ENCODE measurements around the gene CST7.

CST7 gene

DNA sequence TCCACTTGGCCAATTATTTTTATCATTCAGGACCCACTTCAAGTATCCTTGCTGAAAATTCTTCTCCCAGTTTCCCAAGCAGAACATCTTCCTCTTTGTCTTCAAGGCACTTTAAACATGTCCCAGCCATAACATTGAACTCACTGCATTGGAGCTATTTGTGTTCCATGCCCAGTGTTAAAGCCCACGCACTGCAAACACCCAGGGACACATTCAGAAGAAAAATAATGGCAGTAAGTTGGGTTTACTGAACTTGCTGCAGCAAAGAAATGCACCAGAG lies 45.1 kb downstream of the CST7 start:
- peaks cover 16% of the 10 kb centered on the region for H3K79me1 ChIP-seq (replicated peaks; ENCODE audit: low read length, poor library complexity, severe bottlenecking)
- no peak overlapping the region for H2BK5ac ChIP-seq (ENCODE audit: low read depth, low read length, poor library complexity, severe bottlenecking)
- H3K23ac ChIP-seq (ENCODE audit: low read length in 2 of 2): no peak overlapping the region
- H4K91ac ChIP-seq (ENCODE audit: low read length): no peak overlapping the region
- peak overlapping the region in 1 of 2 experiments; percentile 46 for H3K18ac ChIP-seq (ENCODE audit: low read depth in 1 of 2, low read length in 2 of 2)
- H3K27me3 ChIP-seq (ENCODE audit: control insufficient read depth in 1 of 2, insufficient read depth in 1 of 2, low read length in 2 of 2): peaks cover 0 to 12% of the 10 kb centered on the region in 2 experiments
- no peak overlapping the region for H2AFZ ChIP-seq (ENCODE audit: low read depth, low read length)
- H2BK120ac ChIP-seq (ENCODE audit: low read depth, low read length): no peak overlapping the region
- no peak overlapping the region for H3K27ac ChIP-seq (ENCODE audit: low read length, poor library complexity, severe bottlenecking)
- 96% methylated on average over 1 of the region's 1 CpG for whole genome bisulfite sequencing
- H4K8ac ChIP-seq (ENCODE audit: low read length): no peak overlapping the region
- no peak overlapping the region for H2AK5ac ChIP-seq (ENCODE audit: low read length, severe bottlenecking)
- no peaks in the 10 kb centered on the region for H3K36me3 ChIP-seq (ENCODE audit: control insufficient read depth in 1 of 2, insufficient read depth in 2 of 2, low read depth in 1 of 2, low read length in 2 of 2)
- no peak overlapping the region for H3K4me2 ChIP-seq (ENCODE audit: low read length, poor library complexity, severe bottlenecking)
- no peak overlapping the region for H2BK12ac ChIP-seq (ENCODE audit: low read length in 2 of 2)
- H3K9ac ChIP-seq (ENCODE audit: low read length): peak overlapping the region; percentile 93
- H3K4me3 ChIP-seq (ENCODE audit: insufficient read depth in 1 of 2, low read depth in 1 of 2, low read length in 2 of 2): no peak overlapping the region
- no peak overlapping the region for H2BK15ac ChIP-seq (ENCODE audit: low read depth, poor library complexity, severe bottlenecking)
- no peak for DNase-seq
- peaks cover 14% of the 10 kb centered on the region for H3K4me1 ChIP-seq (ENCODE audit: control insufficient read depth, insufficient read depth, low read depth, low read length)
- H3K9me3 ChIP-seq (ENCODE audit: control insufficient read depth, low read length): no peaks in the 10 kb centered on the region
- no peak overlapping the region for H3K14ac ChIP-seq (ENCODE audit: low read length in 2 of 2)
- no peak overlapping the region for H3K4ac ChIP-seq (ENCODE audit: low read depth in 1 of 2, low read length in 2 of 2)

DNA sequence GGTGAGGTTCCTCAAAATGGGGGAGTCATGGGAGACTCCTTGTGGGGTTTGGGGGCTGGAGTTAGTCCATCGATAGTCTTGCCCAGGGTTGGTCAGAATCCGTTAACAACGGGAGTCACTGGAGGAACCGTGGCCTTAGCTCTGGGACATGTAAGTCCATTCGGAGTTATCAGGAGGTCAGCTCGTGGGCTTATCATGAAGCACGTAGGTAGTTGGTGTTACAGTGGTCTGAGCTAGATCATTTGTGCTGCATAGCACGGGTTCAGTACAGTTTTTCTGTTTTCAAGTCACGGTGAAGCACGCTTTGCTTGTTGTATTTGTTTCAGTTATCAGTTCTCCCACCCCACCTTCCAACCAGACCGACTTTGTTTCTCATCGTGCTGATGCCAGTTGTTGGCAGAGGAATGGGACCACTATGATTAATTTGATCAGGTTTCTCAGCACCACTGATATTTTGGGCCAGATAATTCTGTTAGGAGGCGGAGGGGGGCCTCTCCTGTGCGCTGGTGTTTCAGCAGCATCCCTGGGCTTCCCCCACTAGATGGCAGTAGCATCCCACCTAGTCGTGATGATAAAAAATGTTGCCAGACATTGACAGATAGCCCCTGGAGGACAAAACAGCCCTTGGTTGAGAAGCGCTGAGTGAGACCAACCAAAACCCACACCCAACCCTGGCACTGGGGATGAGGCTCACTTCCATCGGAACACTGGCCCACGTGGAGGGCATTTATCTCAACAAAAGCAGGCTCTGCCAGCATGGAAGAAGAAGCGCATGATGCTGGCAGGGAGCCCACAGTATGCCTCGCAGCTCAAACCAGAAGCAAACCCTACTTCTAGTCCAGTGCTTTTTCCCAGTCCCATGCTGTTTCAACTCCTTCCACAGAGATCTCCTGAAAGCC lies 45.6 kb downstream of the CST7 start:
- Histone ChIP-seq H3K18ac (ENCODE audit: low read depth in 1 of 2, low read length in 2 of 2) (peak overlapping the region in 1 of 2 experiments; percentile 3), H3K9ac (ENCODE audit: low read length) (peak overlapping the region; percentile 61), H3K27ac (ENCODE audit: low read length, poor library complexity, severe bottlenecking) (no peak overlapping the region), H3K23ac (ENCODE audit: low read length in 2 of 2) (no peak overlapping the region), H2AFZ (ENCODE audit: low read depth, low read length) (no peak overlapping the region), H2BK120ac (ENCODE audit: low read depth, low read length) (no peak overlapping the region), H4K91ac (ENCODE audit: low read length) (no peak overlapping the region), H2BK12ac (ENCODE audit: low read length in 2 of 2) (no peak overlapping the region), H3K36me3 (ENCODE audit: control insufficient read depth in 1 of 2, insufficient read depth in 2 of 2, low read depth in 1 of 2, low read length in 2 of 2) (no peaks in the 10 kb centered on the region), H3K4me2 (ENCODE audit: low read length, poor library complexity, severe bottlenecking) (no peak overlapping the region), H4K8ac (ENCODE audit: low read length) (no peak overlapping the region), H3K79me1 (replicated peaks; ENCODE audit: low read length, poor library complexity, severe bottlenecking) (peaks cover 13% of the 10 kb centered on the region), H3K4me3 (ENCODE audit: insufficient read depth in 1 of 2, low read depth in 1 of 2, low read length in 2 of 2) (peak overlapping the region in 1 of 2 experiments; percentile 73), H3K9me3 (ENCODE audit: control insufficient read depth, low read length) (no peaks in the 10 kb centered on the region), H3K27me3 (ENCODE audit: control insufficient read depth in 1 of 2, insufficient read depth in 1 of 2, low read length in 2 of 2) (peaks cover 0 to 18% of the 10 kb centered on the region in 2 experiments), H2BK15ac (ENCODE audit: low read depth, poor library complexity, severe bottlenecking) (no peak overlapping the region), H2AK5ac (ENCODE audit: low read length, severe bottlenecking) (no peak overlapping the region), H3K4ac (ENCODE audit: low read depth in 1 of 2, low read length in 2 of 2) (no peak overlapping the region), H2BK5ac (ENCODE audit: low read depth, low read length, poor library complexity, severe bottlenecking) (no peak overlapping the region), H3K4me1 (ENCODE audit: control insufficient read depth, insufficient read depth, low read depth, low read length) (peaks cover 14% of the 10 kb centered on the region), H3K14ac (ENCODE audit: low read length in 2 of 2) (no peak overlapping the region)
- WGBS: 48% methylated on average over 15 of the region's 20 CpGs
- peak; percentile 76 for DNase-seq

DNA sequence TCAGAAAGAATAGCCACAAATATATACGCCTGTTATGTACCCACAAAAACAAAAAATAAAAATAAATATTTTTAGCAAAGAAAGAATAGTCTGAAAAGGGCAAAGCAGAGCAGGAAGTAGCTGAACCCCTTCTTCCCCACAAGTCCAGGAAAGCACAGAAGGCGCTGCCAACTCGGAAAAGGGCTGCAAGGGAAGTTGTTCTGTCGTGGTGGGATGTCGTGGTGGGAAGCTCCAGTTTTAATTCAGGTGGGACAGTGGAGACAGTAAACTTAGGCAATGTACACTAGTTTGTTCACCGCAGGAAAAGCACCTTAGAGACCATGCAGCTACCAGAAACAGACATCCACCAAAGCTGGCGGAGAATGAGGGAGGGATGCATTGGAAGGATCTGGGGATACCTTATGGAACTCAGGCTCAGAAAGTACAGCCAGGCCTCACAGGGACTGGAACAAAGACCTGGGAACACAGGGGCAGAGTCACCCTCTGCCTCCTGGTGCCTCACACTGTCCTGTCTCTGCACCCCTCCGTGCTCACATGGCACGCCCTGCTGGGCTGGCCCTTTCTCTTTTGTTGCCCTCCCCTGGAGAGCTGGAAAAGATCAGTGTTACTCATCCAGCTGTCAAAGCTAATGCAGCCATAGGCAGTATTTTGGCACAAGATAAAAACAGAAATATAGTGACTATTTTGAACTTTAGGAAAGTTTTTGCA lies 46.8 kb downstream of the CST7 start:
- H4K91ac ChIP-seq (ENCODE audit: low read length): no peak overlapping the region
- H3K4me3 ChIP-seq (ENCODE audit: insufficient read depth in 1 of 2, low read depth in 1 of 2, low read length in 2 of 2): no peak overlapping the region
- H3K14ac ChIP-seq (ENCODE audit: low read length in 2 of 2): no peak overlapping the region
- WGBS: 79% methylated on average over 4 of the region's 9 CpGs
- no peak overlapping the region for H2BK15ac ChIP-seq (ENCODE audit: low read depth, poor library complexity, severe bottlenecking)
- H2BK120ac ChIP-seq (ENCODE audit: low read depth, low read length): no peak overlapping the region
- no peak overlapping the region for H2BK5ac ChIP-seq (ENCODE audit: low read depth, low read length, poor library complexity, severe bottlenecking)
- no peak overlapping the region for H2AK5ac ChIP-seq (ENCODE audit: low read length, severe bottlenecking)
- peaks cover 18% of the 10 kb centered on the region for H3K4me1 ChIP-seq (ENCODE audit: control insufficient read depth, insufficient read depth, low read depth, low read length)
- H2AFZ ChIP-seq (ENCODE audit: low read depth, low read length): no peak overlapping the region
- H3K18ac ChIP-seq (ENCODE audit: low read depth in 1 of 2, low read length in 2 of 2): no peak overlapping the region
- no peak overlapping the region for H3K4ac ChIP-seq (ENCODE audit: low read depth in 1 of 2, low read length in 2 of 2)
- no peak for DNase-seq
- H4K8ac ChIP-seq (ENCODE audit: low read length): no peak overlapping the region
- H3K79me1 ChIP-seq (replicated peaks; ENCODE audit: low read length, poor library complexity, severe bottlenecking): peaks cover 11% of the 10 kb centered on the region
- H3K9ac ChIP-seq (ENCODE audit: low read length): no peak overlapping the region
- no peak overlapping the region for H3K23ac ChIP-seq (ENCODE audit: low read length in 2 of 2)
- H3K27ac ChIP-seq (ENCODE audit: low read length, poor library complexity, severe bottlenecking): no peak overlapping the region
- H3K27me3 ChIP-seq (ENCODE audit: control insufficient read depth in 1 of 2, insufficient read depth in 1 of 2, low read length in 2 of 2): peaks cover 0 to 18% of the 10 kb centered on the region in 2 experiments
- no peak overlapping the region for H3K4me2 ChIP-seq (ENCODE audit: low read length, poor library complexity, severe bottlenecking)
- no peaks in the 10 kb centered on the region for H3K9me3 ChIP-seq (ENCODE audit: control insufficient read depth, low read length)
- no peak overlapping the region for H2BK12ac ChIP-seq (ENCODE audit: low read length in 2 of 2)
- no peaks in the 10 kb centered on the region for H3K36me3 ChIP-seq (ENCODE audit: control insufficient read depth in 1 of 2, insufficient read depth in 2 of 2, low read depth in 1 of 2, low read length in 2 of 2)

Data from mesenchymal stem cell (in vitro differentiated cells and primary cell).